Inflammatory macrophage treated with lipopolysaccharide for 1 hour (primary cell): ENCODE measurements around the gene BPIFB6.

Experiments used
- DNase-seq, 2 donors: peaks; one replicate each; pipeline ENCODE4 v3.0.0-alpha.2; 2020 to 2022

BPIFB6 gene

GRCh38 chr20:33002087-33002808 lies 29.2 kb upstream of the BPIFB6 start:
- DNase-seq, result no peak

- no peak for DNase-seq
Measured at GRCh38 chr20:33004141-33004751, 27.2 kb upstream of the BPIFB6 start, which contains the start of gene SUN5. Gene SUN5, minus strand, starts transcription at chr20:33004433. Its CDS starts 93 bp downstream, at chr20:33004340.

DNA sequence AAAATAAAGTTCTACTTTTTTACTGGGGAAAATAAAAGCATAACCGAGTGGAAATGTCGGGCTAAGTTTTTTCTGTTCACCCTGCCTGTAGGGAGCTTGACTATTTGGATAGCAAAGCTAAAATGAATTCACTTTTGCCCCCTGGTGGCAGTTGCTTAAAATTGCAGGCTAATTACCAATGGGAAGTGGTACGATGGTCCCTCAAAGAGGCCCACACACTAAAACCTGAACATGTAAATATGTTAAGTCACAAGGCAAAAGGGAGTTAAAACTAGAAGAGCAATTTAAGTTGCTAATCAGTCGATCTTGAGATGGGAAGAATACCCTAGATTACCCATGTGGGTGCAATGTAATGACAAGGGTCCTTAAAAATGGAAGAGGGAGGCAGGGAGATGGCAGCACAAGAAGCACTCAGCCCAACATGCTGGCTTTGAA lies 26.3 kb upstream of the BPIFB6 start:
- DNase-seq, result peak; percentile 27 to 69

DNA sequence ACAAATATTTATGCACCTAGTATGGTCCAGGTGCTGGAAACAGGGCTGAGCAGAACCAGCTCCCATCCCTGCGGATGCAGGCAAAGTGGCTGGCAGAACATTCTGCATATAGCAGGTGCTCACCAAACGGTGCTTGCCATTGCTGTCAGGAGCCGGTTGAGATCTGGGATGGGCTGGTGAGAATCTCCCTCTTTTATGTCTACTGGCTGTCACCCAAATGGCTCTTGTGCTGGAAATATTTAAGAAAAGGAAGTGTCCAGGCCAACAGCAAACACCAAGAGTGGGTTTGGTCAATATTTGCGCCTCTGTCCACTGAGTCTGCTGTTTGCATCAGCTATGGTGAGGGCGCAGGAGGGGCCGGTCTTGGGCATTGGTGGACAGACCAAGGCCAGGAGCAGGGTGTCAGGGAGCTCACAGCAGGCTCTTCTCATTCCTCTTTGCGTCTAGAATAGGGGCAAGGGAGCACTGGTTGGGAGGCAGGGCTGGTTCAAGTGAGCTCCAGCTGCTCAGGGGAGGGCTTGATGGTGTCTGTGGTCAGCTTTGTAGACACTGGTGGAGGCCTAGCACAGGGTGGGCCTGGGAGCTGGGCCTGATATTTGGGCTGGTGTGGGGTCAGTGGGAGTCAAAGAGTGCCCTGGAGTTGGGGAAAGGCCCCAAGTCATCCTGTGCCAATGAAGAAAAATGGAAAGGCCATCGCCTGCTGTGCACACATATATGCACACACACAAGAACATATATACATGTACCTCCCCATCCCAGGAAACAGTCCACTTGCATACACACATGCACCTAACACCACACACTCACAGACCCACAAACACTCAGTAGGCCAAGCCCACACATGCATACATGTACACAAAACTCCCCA lies 25.3 kb upstream of the BPIFB6 start:
- no peak for DNase-seq

DNA sequence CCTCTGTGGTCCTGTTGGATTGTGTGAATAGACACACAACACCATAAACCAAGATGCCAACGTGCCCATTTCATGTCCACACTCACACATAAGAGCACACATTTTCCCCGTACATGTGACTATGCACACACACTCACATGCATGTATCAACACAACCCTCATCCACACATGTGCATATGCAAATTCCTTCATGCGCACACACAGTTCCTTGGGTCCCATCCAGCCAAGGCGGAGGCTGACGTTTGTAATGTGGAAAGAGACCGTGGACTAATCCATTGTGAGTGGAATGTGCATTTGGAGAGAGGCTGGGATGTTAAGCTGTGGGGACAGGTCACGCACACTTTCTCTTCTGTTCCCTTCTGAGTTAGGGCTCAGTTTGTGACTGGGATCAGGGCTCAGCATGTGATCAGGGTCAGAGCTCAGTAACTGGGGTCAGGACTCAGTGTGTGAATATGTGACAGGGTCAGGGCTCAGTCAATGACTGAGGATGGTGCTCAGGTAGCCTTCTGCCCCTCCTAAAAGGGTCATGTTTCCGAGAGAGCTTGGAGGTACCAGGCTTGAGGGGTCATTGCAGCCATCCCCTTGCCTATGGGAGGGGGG lies 24.6 kb upstream of the BPIFB6 start:
- no peak for DNase-seq

DNA sequence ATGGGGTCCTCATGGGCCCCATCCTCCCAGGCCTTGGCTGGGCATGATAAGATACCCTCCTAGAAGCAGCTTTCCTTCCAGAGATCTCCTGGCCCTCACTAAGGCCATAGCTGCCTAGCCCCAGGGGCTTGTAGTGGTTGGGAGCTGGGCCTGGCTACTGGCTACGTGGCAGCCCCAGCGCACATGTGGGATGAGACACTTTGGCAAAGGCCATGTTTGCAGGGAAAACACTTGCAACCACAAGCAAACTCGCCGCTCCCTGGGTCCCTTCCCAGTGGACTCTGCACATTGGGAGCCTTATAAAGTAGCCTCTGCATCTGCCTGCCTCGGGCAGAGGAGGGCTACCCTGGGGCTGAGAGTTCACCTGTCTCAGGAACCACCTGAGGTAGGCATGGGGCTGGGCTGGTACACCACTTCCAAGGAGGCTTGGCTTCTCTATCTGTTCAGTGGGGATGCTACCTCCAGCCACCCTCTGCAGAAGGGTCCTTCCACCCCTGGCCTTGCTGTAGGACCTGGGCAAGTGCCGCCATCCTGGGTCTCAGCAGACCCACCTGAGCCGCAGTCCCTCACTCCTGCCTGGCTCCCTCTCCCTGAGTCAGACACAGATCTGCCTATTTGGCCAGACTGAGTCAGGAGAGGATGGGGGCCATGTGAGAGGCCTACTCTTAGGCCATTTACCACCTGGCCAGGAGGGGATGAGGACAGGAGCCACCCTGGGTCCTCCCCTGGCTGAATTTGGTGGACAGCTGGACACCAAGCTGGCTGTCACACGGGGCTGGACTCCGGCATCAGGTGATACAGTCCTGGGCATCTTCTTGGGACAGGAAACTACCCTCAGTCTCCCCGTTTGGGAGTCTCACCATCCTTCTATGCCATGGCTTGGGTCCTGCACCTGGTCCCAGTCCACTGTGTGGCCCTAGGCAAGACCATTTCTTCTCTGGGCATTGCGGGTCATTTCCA lies 23.8 kb upstream of the BPIFB6 start, which contains the start of gene BPIFB2:
Gene BPIFB2, plus strand, starts transcription at position 329 of the 960 bp plus-strand sequence. CDS start 871 bp downstream, outside the sequence.
- no peak for DNase-seq

DNA sequence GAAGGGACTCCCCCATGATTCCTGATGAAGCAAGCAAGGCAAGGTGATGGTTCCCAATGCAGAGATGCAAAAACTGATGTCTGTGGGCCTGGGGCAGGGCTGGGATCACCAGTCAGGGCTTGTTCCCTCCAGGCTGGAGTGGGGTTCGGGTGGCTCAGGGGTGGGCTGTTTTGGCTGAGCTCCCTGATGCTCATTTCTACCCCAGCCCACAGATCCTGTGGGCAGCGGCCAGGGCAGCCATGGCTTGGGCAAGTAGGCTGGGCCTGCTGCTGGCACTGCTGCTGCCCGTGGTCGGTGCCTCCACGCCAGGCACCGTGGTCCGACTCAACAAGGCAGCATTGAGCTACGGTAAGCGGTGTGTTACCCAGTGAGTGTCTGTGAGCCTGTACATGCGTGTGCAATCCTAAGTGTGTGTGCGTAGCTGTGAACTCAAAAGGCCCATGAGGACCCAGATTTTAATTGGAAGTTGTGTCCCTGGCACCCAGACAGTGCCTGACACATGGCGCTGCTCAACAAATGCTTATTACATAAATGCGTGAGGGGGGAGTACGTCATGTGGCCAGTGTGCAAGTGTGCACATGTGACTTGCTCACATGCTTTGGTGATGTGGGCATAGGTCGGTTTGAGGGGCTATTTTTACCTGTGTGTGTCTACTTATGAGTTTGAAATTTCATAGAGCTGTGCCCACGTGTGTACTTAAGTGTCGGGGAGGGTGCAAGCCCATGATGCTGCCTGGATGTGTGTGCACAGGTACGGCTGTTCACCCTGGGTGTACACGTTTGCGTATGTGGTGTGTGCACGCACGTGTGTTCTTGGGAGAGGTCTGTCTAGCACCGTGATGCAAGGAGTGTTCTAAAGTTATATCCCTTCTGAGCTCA lies 22.9 kb upstream of the BPIFB6 start:
- DNase-seq, result no peak

DNA sequence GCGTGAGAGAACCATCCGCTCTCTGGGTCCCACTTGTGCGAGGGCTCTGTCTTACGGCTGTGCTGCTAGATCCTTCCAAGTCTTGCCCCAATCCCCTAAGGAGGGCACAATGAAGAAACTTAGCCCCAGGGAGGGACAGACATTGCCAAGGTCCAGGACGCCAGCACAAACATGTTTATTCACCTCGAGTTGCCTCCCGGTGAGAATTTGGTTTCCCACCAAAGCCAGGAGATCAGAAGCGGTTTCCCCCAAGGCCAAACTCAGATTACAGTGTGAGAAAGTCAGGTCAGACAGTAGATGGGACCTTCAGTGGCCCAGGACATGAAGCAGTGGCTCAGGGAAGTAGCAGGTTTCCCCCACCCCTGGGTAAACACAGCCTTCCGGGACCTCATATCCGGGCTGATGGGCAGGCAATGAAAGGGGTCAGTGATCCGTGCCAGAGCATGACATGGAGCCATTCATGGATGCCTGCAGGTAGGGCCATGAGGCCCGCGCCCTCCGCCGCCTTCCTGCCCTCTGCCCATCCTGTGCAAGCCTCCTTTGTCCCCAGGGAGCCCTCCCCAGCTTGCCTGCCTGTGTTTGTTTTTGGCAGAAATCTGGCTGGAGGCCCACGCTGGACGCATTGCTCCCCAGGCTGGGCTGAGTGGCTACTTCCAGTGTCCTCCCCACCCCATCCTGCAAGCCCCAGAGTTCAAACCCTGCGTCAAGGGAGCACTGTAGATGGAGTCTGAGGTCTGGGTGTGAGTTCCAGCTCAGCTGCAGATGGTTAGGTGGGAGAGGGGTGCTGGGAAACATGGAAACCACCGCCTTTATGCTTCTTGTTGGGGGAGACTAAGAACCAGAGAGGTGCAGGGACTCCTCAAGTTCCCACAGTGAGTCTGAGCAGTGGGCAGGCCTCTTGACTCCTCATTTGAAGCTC lies 22.0 kb upstream of the BPIFB6 start:
- DNase-seq, result no peak

GRCh38 chr20:33010133-33010504 lies 21.3 kb upstream of the BPIFB6 start:
- DNase-seq, result no peak

GRCh38 chr20:33010674-33011449 lies 20.6 kb upstream of the BPIFB6 start:
- DNase-seq, result no peak

DNA sequence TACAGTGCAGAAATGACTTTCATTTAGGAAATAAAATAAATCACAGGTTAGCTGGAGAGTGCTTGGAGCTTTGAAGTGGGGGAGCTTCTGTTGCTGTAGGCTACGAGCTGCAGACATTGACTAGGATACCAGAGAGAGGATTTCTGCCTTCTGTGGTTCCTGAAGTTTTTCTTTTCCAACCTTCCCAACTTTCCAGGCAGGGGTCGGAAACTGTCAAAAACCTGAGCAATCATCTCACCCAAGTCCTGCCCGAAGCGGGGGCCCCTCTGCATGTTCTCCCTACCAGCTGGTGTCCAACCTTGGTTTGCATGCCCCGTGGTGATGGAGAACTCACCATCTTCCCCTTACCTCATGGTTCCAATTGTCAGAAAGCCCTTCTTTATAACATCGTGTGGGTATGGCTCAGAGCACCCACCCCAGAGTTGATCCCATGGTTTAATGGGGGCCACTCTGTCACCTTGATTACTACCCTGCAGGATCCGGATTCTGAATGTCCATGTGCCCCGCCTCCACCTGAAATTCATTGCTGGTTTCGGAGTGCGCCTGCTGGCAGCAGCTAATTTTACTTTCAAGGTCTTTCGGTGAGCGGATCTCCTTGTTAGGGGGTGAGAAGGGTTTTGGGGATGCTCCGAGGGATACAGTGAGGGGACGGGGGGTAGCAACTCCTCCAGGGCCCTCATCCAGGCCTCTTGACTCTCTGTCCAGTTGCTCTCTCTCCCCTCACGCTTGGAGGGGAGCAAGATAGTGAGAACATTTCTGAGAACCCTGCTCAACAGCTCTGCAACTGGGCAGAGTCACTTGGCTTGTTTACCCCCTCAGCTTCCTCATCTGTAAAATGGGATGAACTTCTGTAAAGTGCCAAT lies 18.9 kb upstream of the BPIFB6 start:
- no peak for DNase-seq

- no peak for DNase-seq
Measured at GRCh38 chr20:33013701-33014326, 17.6 kb upstream of the BPIFB6 start.

- DNase-seq, result no peak
Measured at GRCh38 chr20:33014336-33015113, 16.9 kb upstream of the BPIFB6 start.

- DNase-seq, result no peak
Measured at GRCh38 chr20:33015114-33015484, 16.3 kb upstream of the BPIFB6 start.

GRCh38 chr20:33015700-33016580 lies 15.5 kb upstream of the BPIFB6 start:
- DNase-seq, result no peak
